ENCODE results near the gene OCIAD1.
"Not testable (repeated sequence)": the region's sequence is repeated elsewhere in the genome, so short reads cannot be mapped to it uniquely, and the experiment has no call there.

DNA sequence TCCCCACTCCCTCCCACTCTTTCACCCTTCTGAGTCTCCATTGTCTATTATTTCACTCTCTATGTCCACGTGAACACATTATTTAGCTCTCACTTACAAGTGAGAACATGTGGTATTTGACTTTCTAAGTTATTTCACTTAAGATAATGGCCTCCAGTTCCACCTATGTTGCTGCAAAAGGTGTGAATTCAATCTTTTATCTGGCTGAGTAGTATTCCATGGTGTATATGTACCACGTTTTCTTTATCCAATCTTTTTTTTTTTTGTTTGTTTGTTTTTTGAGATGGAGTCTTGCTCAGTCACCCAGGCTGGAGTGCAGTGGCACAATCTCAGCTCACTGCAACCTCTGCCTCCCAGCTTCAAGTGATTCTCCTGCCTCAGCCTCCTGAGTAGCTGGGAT, 30.7 kb upstream of the OCIAD1 start:
- TF ChIP-seq POLR2A (IDR thresholded peaks at IDR 0.05) = not testable (repeated sequence)
- TF ChIP-seq, protein P1, sequence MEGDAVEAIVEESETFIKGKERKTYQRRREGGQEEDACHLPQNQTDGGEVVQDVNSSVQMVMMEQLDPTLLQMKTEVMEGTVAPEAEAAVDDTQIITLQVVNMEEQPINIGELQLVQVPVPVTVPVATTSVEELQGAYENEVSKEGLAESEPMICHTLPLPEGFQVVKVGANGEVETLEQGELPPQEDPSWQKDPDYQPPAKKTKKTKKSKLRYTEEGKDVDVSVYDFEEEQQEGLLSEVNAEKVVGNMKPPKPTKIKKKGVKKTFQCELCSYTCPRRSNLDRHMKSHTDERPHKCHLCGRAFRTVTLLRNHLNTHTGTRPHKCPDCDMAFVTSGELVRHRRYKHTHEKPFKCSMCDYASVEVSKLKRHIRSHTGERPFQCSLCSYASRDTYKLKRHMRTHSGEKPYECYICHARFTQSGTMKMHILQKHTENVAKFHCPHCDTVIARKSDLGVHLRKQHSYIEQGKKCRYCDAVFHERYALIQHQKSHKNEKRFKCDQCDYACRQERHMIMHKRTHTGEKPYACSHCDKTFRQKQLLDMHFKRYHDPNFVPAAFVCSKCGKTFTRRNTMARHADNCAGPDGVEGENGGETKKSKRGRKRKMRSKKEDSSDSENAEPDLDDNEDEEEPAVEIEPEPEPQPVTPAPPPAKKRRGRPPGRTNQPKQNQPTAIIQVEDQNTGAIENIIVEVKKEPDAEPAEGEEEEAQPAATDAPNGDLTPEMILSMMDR (IDR thresholded peaks at IDR 0.05) = not testable (repeated sequence)
